ENCODE measurements around the gene CASP3.

DNA sequence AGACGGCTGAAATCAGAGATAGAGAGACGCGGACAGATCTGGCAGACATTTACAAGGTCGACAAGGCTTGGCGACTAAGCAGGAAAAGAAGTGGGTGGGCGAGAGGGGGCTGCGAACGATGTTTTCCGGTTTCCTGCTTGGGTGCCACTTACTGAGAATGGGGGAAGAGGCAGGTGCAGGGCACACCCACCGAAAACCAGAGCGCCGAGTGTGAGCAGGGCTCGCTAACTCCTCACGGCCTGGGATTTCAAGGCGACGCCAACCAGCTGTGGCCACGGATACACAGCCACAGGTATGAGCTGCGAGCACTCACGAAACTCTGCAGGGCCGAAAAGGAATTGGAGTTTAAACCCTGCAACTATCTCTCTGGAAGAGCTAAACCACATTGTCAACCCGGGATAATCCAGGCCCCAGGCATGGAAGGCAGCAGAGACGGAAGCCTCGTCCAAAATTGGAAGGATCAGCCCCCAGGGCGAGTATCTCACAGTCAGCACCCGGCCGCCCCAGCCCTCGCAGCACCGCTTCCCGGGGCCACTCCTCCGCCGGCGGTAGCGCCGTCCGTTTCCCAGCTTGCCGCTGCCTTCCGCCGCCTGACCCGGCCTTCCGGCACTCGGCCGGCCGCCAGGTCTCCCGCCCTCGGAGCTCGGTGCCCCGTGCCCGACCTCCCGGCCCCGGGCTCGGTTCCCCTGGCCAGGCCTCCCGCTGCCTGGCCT is 778 bp downstream of the CASP3 start:
- TF ChIP-seq, protein P1, sequence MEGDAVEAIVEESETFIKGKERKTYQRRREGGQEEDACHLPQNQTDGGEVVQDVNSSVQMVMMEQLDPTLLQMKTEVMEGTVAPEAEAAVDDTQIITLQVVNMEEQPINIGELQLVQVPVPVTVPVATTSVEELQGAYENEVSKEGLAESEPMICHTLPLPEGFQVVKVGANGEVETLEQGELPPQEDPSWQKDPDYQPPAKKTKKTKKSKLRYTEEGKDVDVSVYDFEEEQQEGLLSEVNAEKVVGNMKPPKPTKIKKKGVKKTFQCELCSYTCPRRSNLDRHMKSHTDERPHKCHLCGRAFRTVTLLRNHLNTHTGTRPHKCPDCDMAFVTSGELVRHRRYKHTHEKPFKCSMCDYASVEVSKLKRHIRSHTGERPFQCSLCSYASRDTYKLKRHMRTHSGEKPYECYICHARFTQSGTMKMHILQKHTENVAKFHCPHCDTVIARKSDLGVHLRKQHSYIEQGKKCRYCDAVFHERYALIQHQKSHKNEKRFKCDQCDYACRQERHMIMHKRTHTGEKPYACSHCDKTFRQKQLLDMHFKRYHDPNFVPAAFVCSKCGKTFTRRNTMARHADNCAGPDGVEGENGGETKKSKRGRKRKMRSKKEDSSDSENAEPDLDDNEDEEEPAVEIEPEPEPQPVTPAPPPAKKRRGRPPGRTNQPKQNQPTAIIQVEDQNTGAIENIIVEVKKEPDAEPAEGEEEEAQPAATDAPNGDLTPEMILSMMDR (conservative IDR thresholded peaks at IDR 0.05; ENCODE audit: low read length), result no peak
- no peak for TF ChIP-seq EZH2phosphoT487 (IDR thresholded peaks at IDR 0.05; ENCODE audit: borderline replicate concordance, low read depth, low read length)
